Medulla oblongata (tissue), 1 donor: ENCODE results near the gene HERPUD1.
"Not testable (repeated sequence)": the region's sequence is repeated elsewhere in the genome, so short reads cannot be mapped to it uniquely, and the experiment has no call there.

Experiments
- DNase-seq: peaks from one replicate; pipeline ENCODE4 v3.0.0-alpha.2; 2015; ENCODE audit errors: extremely low spot score

Gene HERPUD1

GRCh38 chr16:56931892-56932720 lies at the start of gene HERPUD1:
TSS of gene HERPUD1 (plus strand) at chr16:56932142. CDS start at chr16:56932245, 103 bp downstream.
- DNase-seq: peak; percentile 99

GRCh38 chr16:56883586-56883985 lies 48.4 kb upstream of the HERPUD1 start:
- DNase-seq: no peak

GRCh38 chr16:56884026-56884582 lies 47.8 kb upstream of the HERPUD1 start:
- no peak for DNase-seq

- not testable (repeated sequence) for DNase-seq
These were observed 47.0 kb upstream of the HERPUD1 start for GRCh38 chr16:56884929-56885328.

- no peak for DNase-seq
These were observed 46.3 kb upstream of the HERPUD1 start for GRCh38 chr16:56885446-56886162.

GRCh38 chr16:56886296-56886695 lies 45.6 kb upstream of the HERPUD1 start:
- no peak for DNase-seq

- DNase-seq: no peak
These were observed 45.1 kb upstream of the HERPUD1 start for GRCh38 chr16:56886826-56887225.

- DNase-seq: no peak
These were observed 43.1 kb upstream of the HERPUD1 start for GRCh38 chr16:56888806-56889205.

GRCh38 chr16:56889206-56889605 lies 42.7 kb upstream of the HERPUD1 start:
- DNase-seq: no peak

GRCh38 chr16:56891685-56892084 lies 40.3 kb upstream of the HERPUD1 start:
- DNase-seq: no peak

GRCh38 chr16:56892705-56893104 lies 39.2 kb upstream of the HERPUD1 start:
- DNase-seq: no peak

GRCh38 chr16:56894331-56894917 lies 37.5 kb upstream of the HERPUD1 start:
- no peak for DNase-seq

- no peak for DNase-seq
These were observed 36.1 kb upstream of the HERPUD1 start for GRCh38 chr16:56895813-56896212.

- no peak for DNase-seq
These were observed 35.7 kb upstream of the HERPUD1 start for GRCh38 chr16:56896244-56896643.

- DNase-seq: no peak
These were observed 34.7 kb upstream of the HERPUD1 start for GRCh38 chr16:56897026-56897799.

GRCh38 chr16:56898847-56899246 lies 33.1 kb upstream of the HERPUD1 start:
- no peak for DNase-seq

- no peak for DNase-seq
These were observed 28.1 kb upstream of the HERPUD1 start for GRCh38 chr16:56903866-56904265.

GRCh38 chr16:56907401-56907800 lies 24.5 kb upstream of the HERPUD1 start:
- no peak for DNase-seq

- no peak for DNase-seq
These were observed 22.4 kb upstream of the HERPUD1 start for GRCh38 chr16:56909527-56909979.

- no peak for DNase-seq
These were observed 21.8 kb upstream of the HERPUD1 start for GRCh38 chr16:56910112-56910511.
